RWPE2 (cell line): Measurements from ENCODE around the gene NSMF.

Experiments used
- ATAC-seq: fragments of 200-7000 bp; cut with Tn5 transposase; 3 replicates; pipeline ENCODE4 v1.9.1; 2021; ENCODE audit warnings: low read depth
- DNase-seq: peaks from one replicate; pipeline ENCODE4 v3.0.0-alpha.2; 2020; ENCODE audit warnings: low spot score
- H3K27ac ChIP-seq: fragments of 450-650 bp; 2 replicates; pipeline ENCODE4 v1.5.1; 2017; ENCODE audit warnings: mild to moderate bottlenecking; ENCODE audit not compliant: poor library complexity, severe bottlenecking
- H3K27me3 ChIP-seq: fragments of 250-450 bp; sonication (Bioruptor Pico); 2 replicates; pipeline ENCODE4 v1.5.1; 2021; ENCODE audit warnings: mild to moderate bottlenecking, moderate library complexity; ENCODE audit not compliant: insufficient read depth, poor library complexity, severe bottlenecking
- H3K36me3 ChIP-seq: fragments of 250-450 bp; sonication (Bioruptor Pico); 2 replicates; pipeline ENCODE4 v1.5.1; 2020; ENCODE audit warnings: low read depth, mild to moderate bottlenecking, moderate library complexity
- H3K4me1 ChIP-seq: fragments of 250-450 bp; sonication (Bioruptor Pico); 2 replicates; pipeline ENCODE4 v1.5.1; 2021; ENCODE audit warnings: mild to moderate bottlenecking, moderate library complexity; ENCODE audit not compliant: insufficient read depth, poor library complexity, severe bottlenecking
- H3K4me3 ChIP-seq: fragments of 250-450 bp; sonication (Bioruptor Pico); 2 replicates; pipeline ENCODE4 v1.5.1; 2021; ENCODE audit warnings: mild to moderate bottlenecking, moderate library complexity; ENCODE audit not compliant: severe bottlenecking
- H3K9me3 ChIP-seq: fragments of 250-450 bp; sonication (Bioruptor Pico); 2 replicates; pipeline ENCODE4 v1.5.1; 2021; ENCODE audit warnings: mild to moderate bottlenecking, moderate library complexity; ENCODE audit not compliant: severe bottlenecking
- CTCF ChIP-seq: fragments of 450-650 bp; IDR thresholded peaks from one replicate; pipeline ENCODE4 v1.5.1; 2017; ENCODE audit warnings: mild to moderate bottlenecking, moderate library complexity; ENCODE audit not compliant: poor library complexity, severe bottlenecking

NSMF gene

GRCh38 chr9:137476856-137477255 is 17.7 kb upstream of the NSMF start:
- H3K9me3 ChIP-seq = peaks cover 7% of the 10 kb centered on the region
- ATAC-seq (no peak), DNase-seq (no peak)
- H3K27ac ChIP-seq = no peak overlapping the region
- H3K27me3 ChIP-seq = no peaks in the 10 kb centered on the region
- H3K36me3 ChIP-seq = no peaks in the 10 kb centered on the region
- no peak overlapping the region for H3K4me3 ChIP-seq
- TF ChIP-seq CTCF = no peak
- H3K4me1 ChIP-seq = peaks cover 4% of the 10 kb centered on the region

DNA sequence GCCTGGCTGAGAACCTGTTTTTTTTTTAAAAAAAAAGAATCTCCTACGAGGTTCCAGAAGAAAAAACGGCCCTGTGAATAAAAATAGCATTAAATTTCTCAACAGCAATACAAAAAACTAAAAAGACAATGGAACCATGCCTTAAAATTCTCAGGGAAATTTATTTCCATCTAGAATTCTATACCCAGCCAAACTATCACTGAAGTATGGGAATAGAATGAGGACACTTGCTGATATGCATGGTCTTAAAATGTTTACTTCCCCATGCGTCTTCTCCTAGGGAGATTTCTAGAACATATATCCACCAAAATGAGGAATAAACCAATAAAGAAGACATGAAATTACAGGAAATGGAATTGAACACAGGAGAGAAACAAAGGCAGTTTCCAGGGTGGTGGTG is 16.5 kb upstream of the NSMF start:
- H3K9me3 ChIP-seq = peaks cover 7% of the 10 kb centered on the region
- no peak overlapping the region for H3K27ac ChIP-seq
- H3K36me3 ChIP-seq = no peaks in the 10 kb centered on the region
- no peaks in the 10 kb centered on the region for H3K27me3 ChIP-seq
- H3K4me3 ChIP-seq = no peak overlapping the region
- ATAC-seq (no peak), DNase-seq (no peak)
- no peaks in the 10 kb centered on the region for H3K4me1 ChIP-seq
- TF ChIP-seq CTCF = no peak

GRCh38 chr9:137474271-137474670 is 15.1 kb upstream of the NSMF start:
- no peaks in the 10 kb centered on the region for H3K36me3 ChIP-seq
- no peak for TF ChIP-seq CTCF
- H3K27me3 ChIP-seq = no peaks in the 10 kb centered on the region
- no peaks in the 10 kb centered on the region for H3K4me1 ChIP-seq
- ATAC-seq (no peak), DNase-seq (no peak)
- H3K4me3 ChIP-seq = no peak overlapping the region
- peaks cover 7% of the 10 kb centered on the region for H3K9me3 ChIP-seq
- H3K27ac ChIP-seq = no peak overlapping the region

- no peak for TF ChIP-seq CTCF
- ATAC-seq (no peak), DNase-seq (no peak)
- no peaks in the 10 kb centered on the region for H3K4me1 ChIP-seq
- H3K4me3 ChIP-seq = no peak overlapping the region
- no peaks in the 10 kb centered on the region for H3K36me3 ChIP-seq
- peaks cover 3% of the 10 kb centered on the region for H3K9me3 ChIP-seq
- H3K27me3 ChIP-seq = no peaks in the 10 kb centered on the region
- H3K27ac ChIP-seq = no peak overlapping the region
Observed at GRCh38 chr9:137470785-137471184, 11.7 kb upstream of the NSMF start.

- no peak for DNase-seq
- ATAC-seq = no peak
- H3K36me3 ChIP-seq = no peaks in the 10 kb centered on the region
- no peak for TF ChIP-seq CTCF
- H3K9me3 ChIP-seq = no peaks in the 10 kb centered on the region
- no peak overlapping the region for H3K4me3 ChIP-seq
- no peaks in the 10 kb centered on the region for H3K27me3 ChIP-seq
- H3K27ac ChIP-seq = no peak overlapping the region
- H3K4me1 ChIP-seq = no peaks in the 10 kb centered on the region
Observed at GRCh38 chr9:137467896-137468295, 8.8 kb upstream of the NSMF start.
